NCI-H774 (cell line): ENCODE data around the gene C15orf40.
"Not testable (repeated sequence)": the region's sequence is repeated elsewhere in the genome, so short reads cannot be mapped to it uniquely, and the experiment has no call there.

Experiments
- DNase-seq: peaks from one replicate; lab custom pipeline; 2025; lab: John Stamatoyannopoulos, UW

C15orf40 gene

GRCh38 chr15:83011271-83012075 is at the start of gene C15orf40:
C15orf40 (minus strand) TSS chr15:83011639; CDS start chr15:83011607, 32 bp downstream.
- peak; percentile 91 for DNase-seq

- no peak for DNase-seq
Observed at GRCh38 chr15:83057696-83058376, 46.4 kb upstream of the C15orf40 start.

- no peak for DNase-seq
Observed at GRCh38 chr15:83057002-83057401, 45.6 kb upstream of the C15orf40 start.

- no peak for DNase-seq
Observed at GRCh38 chr15:83053151-83053550, 41.7 kb upstream of the C15orf40 start.

- no peak for DNase-seq
Observed at GRCh38 chr15:83046558-83047127, 35.2 kb upstream of the C15orf40 start.

GRCh38 chr15:83044156-83044555 is 32.7 kb upstream of the C15orf40 start:
- DNase-seq = no peak

GRCh38 chr15:83039206-83039605 is 27.8 kb upstream of the C15orf40 start:
- DNase-seq = no peak

- no peak for DNase-seq
Observed at GRCh38 chr15:83036253-83036652, 24.8 kb upstream of the C15orf40 start.

GRCh38 chr15:83031234-83031633 is 19.8 kb upstream of the C15orf40 start:
- DNase-seq = not testable (repeated sequence)

GRCh38 chr15:83030021-83030420 is 18.6 kb upstream of the C15orf40 start:
- DNase-seq = no peak

GRCh38 chr15:83018436-83018835 is 7.0 kb upstream of the C15orf40 start:
- DNase-seq = no peak

- no peak for DNase-seq
Observed at GRCh38 chr15:83016906-83017305, 5.5 kb upstream of the C15orf40 start.

- no peak for DNase-seq
Observed at GRCh38 chr15:83015361-83015760, 3.9 kb upstream of the C15orf40 start.

GRCh38 chr15:83014205-83014653 is 2.8 kb upstream of the C15orf40 start:
- no peak for DNase-seq

GRCh38 chr15:83012636-83013035 is 1.2 kb upstream of the C15orf40 start:
- DNase-seq = no peak

GRCh38 chr15:83012076-83012426 is 612 bp upstream of the C15orf40 start:
- DNase-seq = no peak

- peak; percentile 50 for DNase-seq
Observed at GRCh38 chr15:83010709-83011270, 649 bp downstream of the C15orf40 start.

GRCh38 chr15:83000672-83001031 is 10.8 kb downstream of the C15orf40 start:
- DNase-seq = not testable (repeated sequence)

- DNase-seq = peak; percentile 50
Observed at GRCh38 chr15:82999905-83000671, 11.4 kb downstream of the C15orf40 start.

GRCh38 chr15:82999426-82999825 is 12.0 kb downstream of the C15orf40 start:
- no peak for DNase-seq

- no peak for DNase-seq
Observed at GRCh38 chr15:82995938-82996337, 15.5 kb downstream of the C15orf40 start.

GRCh38 chr15:82995076-82995475 is 16.4 kb downstream of the C15orf40 start:
- DNase-seq = no peak
